K562 (cell line): ENCODE results near the gene NLGN3. TPM values are rescaled to one million over a fixed set of nuclear protein-coding genes. Genes with fewer than 3 reads are reported as not detected.

Source experiments
- ATAC-seq: fragments of 200-7000 bp; cut with Tn5 transposase; 3 replicates; pipeline ENCODE4 v1.9.1; 2020; ENCODE audit warnings: moderate library complexity
- BruUV-seq: library from RNA; stranded (reverse); fragments of 400-500 nt; replicated peaks from 2 replicates; lab custom pipeline; 2021; lab: Mats Ljungman, UMichigan
- CTCF ChIA-PET: fragments of 300-600 bp; formaldehyde crosslinking; extraction: SDS; loops from one replicate; lab custom pipeline; 2021; ENCODE audit warnings: low intra/inter-chr PET ratio; lab: Yijun Ruan, JAX
- POLR2A ChIA-PET: fragments of 300-600, 350-650 bp; sonication (Branson Sonifier 250); formaldehyde crosslinking; extraction: SDS; loops from one replicate; lab custom pipeline; 2021; ENCODE audit warnings: antibody characterized with exemption, inconsistent platforms; lab: Yijun Ruan, JAX
- DNase-seq, 4 experiments: peaks; one replicate each; pipeline versions ENCODE4 v3.0.0 to v3.0.0-alpha.2; 2011 to 2018; ENCODE audit warnings: low spot score in 3 of 4, mixed read lengths in 3 of 4; ENCODE audit errors: extremely low read depth in 1 of 4
- FAIRE-seq: peaks from 2 replicates; lab custom pipeline; 2011; peaks lifted over from hg19 to GRCh38; lab: Jason Lieb, UNC
- H2AFZ ChIP-seq: 2 replicates; pipeline ENCODE4 v1.6.0; 2011; ENCODE audit warnings: low read depth, low read length, control low read depth, inconsistent platforms
- H3K27ac ChIP-seq: fragments of 200-600 bp; 3 replicates; pipeline ENCODE4 v1.8.0; 2011; ENCODE audit warnings: low read depth, mild to moderate bottlenecking, control low read depth, inconsistent platforms, low read length, moderate library complexity, mixed read lengths; ENCODE audit errors: extremely low read depth
- H3K27me3 ChIP-seq, 2 experiments: fragments of 300-600 bp in 1 of 2; 2 replicates in 1 of 2; 3 replicates in 1 of 2; pipeline versions ENCODE4 v1.6.0 to v1.8.0; 2011; ENCODE audit warnings: inconsistent platforms in 2 of 2, low read length in 2 of 2, mild to moderate bottlenecking in 1 of 2, mixed read lengths in 1 of 2, moderate library complexity in 1 of 2; ENCODE audit not compliant: control insufficient read depth in 2 of 2, insufficient read depth in 2 of 2
- H3K36me3 ChIP-seq: fragments of 300-600 bp; 3 replicates; pipeline ENCODE4 v1.8.0; 2011; ENCODE audit warnings: mild to moderate bottlenecking, low read length, inconsistent platforms; ENCODE audit not compliant: control insufficient read depth, insufficient read depth
- H3K4me1 ChIP-seq, 2 experiments: fragments of 200-600 bp in 1 of 2; replicated peaks in 1 of 2; 2 replicates in 1 of 2; 3 replicates in 1 of 2; pipeline versions ENCODE4 v1.5.1 to v1.8.0; 2011; ENCODE audit warnings: inconsistent platforms in 2 of 2, low read length in 2 of 2, mild to moderate bottlenecking in 1 of 2, mixed read lengths in 1 of 2, moderate library complexity in 1 of 2; ENCODE audit not compliant: control insufficient read depth in 2 of 2, insufficient read depth in 2 of 2
- H3K4me2 ChIP-seq: 2 replicates; pipeline ENCODE4 v1.6.1; 2011; ENCODE audit warnings: low read length, control low read depth, inconsistent platforms, mixed read lengths; ENCODE audit not compliant: insufficient read depth
- H3K4me3 ChIP-seq: fragments of 200-600 bp; sonication (generic), shearing (Covaris generic); 2 replicates; pipeline ENCODE4 v1.5.1; 2016; ENCODE audit warnings: control low read depth, inconsistent platforms
- H3K79me2 ChIP-seq: fragments of 200-600 bp; 3 replicates; pipeline ENCODE4 v1.8.0; 2011; ENCODE audit warnings: low read length, inconsistent platforms; ENCODE audit not compliant: control insufficient read depth, insufficient read depth
- H3K9ac ChIP-seq, 2 experiments: 2 replicates each; pipeline versions ENCODE4 v1.6.0 to v1.6.1; 2011; ENCODE audit warnings: low read depth in 2 of 2, low read length in 2 of 2, control low read depth in 1 of 2, inconsistent platforms in 1 of 2, mild to moderate bottlenecking in 1 of 2, mixed read lengths in 1 of 2; ENCODE audit not compliant: insufficient read depth in 1 of 2
- H3K9me1 ChIP-seq: one replicate; pipeline ENCODE4 v1.6.0; 2011; ENCODE audit warnings: inconsistent platforms, mild to moderate bottlenecking, low read length, moderate library complexity; ENCODE audit not compliant: control insufficient read depth, insufficient read depth
- H3K9me3 ChIP-seq: replicated peaks from 2 replicates; pipeline ENCODE4 v1.5.1; 2011; ENCODE audit warnings: low read depth, low read length, inconsistent platforms; ENCODE audit not compliant: control insufficient read depth, insufficient read depth
- H4K20me1 ChIP-seq: replicated peaks from 2 replicates; pipeline ENCODE4 v1.6.1; 2011; ENCODE audit warnings: low read length, inconsistent platforms, mixed read lengths; ENCODE audit not compliant: control insufficient read depth, insufficient read depth
- GABPA ChIP-seq: fragments of 200-800 bp; sonication (Bioruptor generic); conservative IDR thresholded peaks from 2 replicates; pipeline ENCODE4 v1.6.1; 2016; ENCODE audit warnings: low read depth, missing genetic modification characterization, missing compliant biosample characterization
- GATAD2B ChIP-seq: fragments of 450-650 bp; IDR thresholded peaks from 2 replicates; pipeline ENCODE4 v1.6.1; 2017; ENCODE audit warnings: mild to moderate bottlenecking, borderline replicate concordance
- KLF6 ChIP-seq: fragments of 250-450 bp; sonication (Bioruptor Pico); IDR thresholded peaks from 2 replicates; pipeline ENCODE4 v1.4.0; 2020; ENCODE audit warnings: mild to moderate bottlenecking, moderate library complexity, borderline replicate concordance
- MNT ChIP-seq, 2 experiments: fragments of 450-650 bp; conservative IDR thresholded peaks; 2 replicates each; pipeline ENCODE4 v1.6.1; 2017; ENCODE audit warnings: mild to moderate bottlenecking in 2 of 2, moderate library complexity in 2 of 2
- MYNN ChIP-seq, 2 experiments: sonication (generic); formaldehyde crosslinking in 1 of 2; IDR thresholded peaks; 2 replicates each; pipeline versions ENCODE4 v1.5.0 to v1.6.1; 2016 to 2020; ENCODE audit warnings: antibody characterized with exemption in 1 of 2, missing genetic modification reagents in 1 of 2
- NR2C1 ChIP-seq, 2 experiments: fragments of 450-650 bp; IDR thresholded peaks; 2 replicates each; pipeline ENCODE4 v1.6.1; 2017; ENCODE audit warnings: mild to moderate bottlenecking in 2 of 2, antibody characterized with exemption in 1 of 2, inconsistent platforms in 1 of 2, missing compliant biosample characterization in 1 of 2, missing genetic modification characterization in 1 of 2
- NR2C2 ChIP-seq, 2 experiments: fragments of 200-800 bp in 1 of 2; sonication (Bioruptor generic) in 1 of 2; sonication (generic) in 1 of 2; formaldehyde crosslinking in 1 of 2; IDR thresholded peaks; 2 replicates each; pipeline versions ENCODE4 v1.6.1 to v1.8.0; 2016 to 2022; ENCODE audit warnings: mild to moderate bottlenecking in 1 of 2, missing compliant biosample characterization in 1 of 2, missing genetic modification characterization in 1 of 2, missing genetic modification reagents in 1 of 2
- PKNOX1 ChIP-seq: fragments of 450-650 bp; IDR thresholded peaks from 2 replicates; pipeline ENCODE4 v1.6.1; 2016
- PURB ChIP-seq: sonication (generic); formaldehyde crosslinking; IDR thresholded peaks from 2 replicates; pipeline ENCODE4 v1.9.0; 2021; ENCODE audit warnings: low read depth, mild to moderate bottlenecking, missing genetic modification reagents
- TSHZ1 ChIP-seq: fragments of 250-450 bp; sonication (Bioruptor Pico); IDR thresholded peaks from 2 replicates; pipeline ENCODE4 v1.4.0; 2020; ENCODE audit warnings: mild to moderate bottlenecking, moderate library complexity
- ZNF24 ChIP-seq: fragments of 450-650 bp; IDR thresholded peaks from 2 replicates; pipeline ENCODE4 v1.6.1; 2016
- ZNF449 ChIP-seq: fragments of 250-450 bp; sonication (Bioruptor Pico); IDR thresholded peaks from 2 replicates; pipeline ENCODE4 v1.8.0; 2022; ENCODE audit warnings: moderate library complexity, mild to moderate bottlenecking, inconsistent platforms
- ZNF583 ChIP-seq: fragments of 250-450 bp; sonication (Bioruptor Pico); IDR thresholded peaks from 2 replicates; pipeline ENCODE4 v1.4.0; 2020
- WGBS: fragments of 100-300 bp; shearing (Covaris generic); methylation state at CpG from one replicate; pipeline ENCODE4 v1.1.6; 2016; ENCODE audit warnings: low coverage, mixed read lengths; ENCODE audit not compliant: insufficient coverage; ENCODE audit errors: missing lambda C conversion rate; 5-methylcytosine and 5-hydroxymethylcytosine counted together
- in situ Hi-C: fragments of 300-500 bp; cut with MboI; formaldehyde crosslinking; loops from 4 replicates; pipeline ENCODE4 v1.15.0; 2018; ENCODE audit warnings: inconsistent platforms, mixed read lengths
- intact Hi-C: fragments of 100-400 bp; cut with micrococcal nuclease; formaldehyde crosslinking; loops from 2 replicates; pipeline ENCODE4 v1.14.2; 2022
- polyA plus RNA-seq, 8 experiments: library from polyadenylated mRNA; depleted of rRNA in 4 of 8; stranded (reverse) in 5 of 8; unstranded in 3 of 8; fragments of >200 nt; fragmentation: Nextera tagmentation in 2 of 8; fragmentation: Illumina TruSeq in 1 of 8; extraction: Ambion mirVana in 2 of 8; extraction: Trizol in 1 of 8; gene quantifications; 2 replicates each; pipeline versions ENCODE4 v1.2.1 to v1.2.3, GENCODE V29; 2011 to 2014; ENCODE audit warnings: inconsistent platforms in 1 of 8, missing spikeins in 1 of 8
- total RNA-seq, 7 experiments: library from RNA; depleted of rRNA in 6 of 7; stranded (reverse); fragments of >200 nt in 6 of 7; fragmentation: Illumina TruSeq in 2 of 7; extraction: Trizol in 2 of 7; gene quantifications; 2 replicates each; pipeline versions ENCODE4 v1.2.1 to v1.2.3, GENCODE V29; 2011 to 2021; ENCODE audit warnings: low replicate concordance in 1 of 7

The NLGN3 gene
- total and polyA plus RNA-seq, 9 of the 15 experiments (the other 6 are each of a cell fraction or from before 2014, with no cell fraction given): 0.03 to 0.86 (median 0.25) TPM

GRCh38 chrX:71107762-71108360, 36.8 kb upstream of the NLGN3 start:
- H3K27ac ChIP-seq: peak overlapping the region; percentile 58
- CTCF ChIA-PET: no interaction called here
- TSS peak; percentile 17 for BruUV-seq
- H3K27me3 ChIP-seq: no peaks in the 10 kb centered on the region
- H3K9me1 ChIP-seq: no peaks in the 10 kb centered on the region
- intact Hi-C loops (no loop called here), in situ Hi-C loops (no loop called here)
- peak overlapping the region; percentile 50 for H3K4me2 ChIP-seq
- DNase-seq (peak in 2 of 4 experiments; percentile 51 to 69), ATAC-seq (peak; percentile 36), FAIRE-seq (peak; percentile 80)
- H3K4me1 ChIP-seq: peaks cover 41 to 76% of the 10 kb centered on the region in 2 experiments
- POLR2A ChIA-PET: interaction anchor here (1.3 kb wide), 1 partner anchor 23 kb away, joined by 4 read pairs; no protein-coding TSS in a partner anchor
- 0% methylated on average over 3 of the region's 9 CpGs for WGBS
- H3K9ac ChIP-seq: peak overlapping the region; percentile 35 to 38; a peak in 3 of 4 replicates
- no peaks in the 10 kb centered on the region for H4K20me1 ChIP-seq
- peak overlapping the region; percentile 75 for H2AFZ ChIP-seq
- no peak overlapping the region for H3K4me3 ChIP-seq
- no peaks in the 10 kb centered on the region for H3K36me3 ChIP-seq
- H3K9me3 ChIP-seq: no peaks in the 10 kb centered on the region
- H3K79me2 ChIP-seq: peaks cover 24% of the 10 kb centered on the region; the same call in 2 of the 3 replicates
- TF ChIP-seq PURB (no peak), KLF6 (CRISPR knock-in tag) (no peak), ZNF583 (CRISPR knock-in tag) (no peak), GABPA (tag) (0 out of 2 replicates have a peak, but pooled peaks have one; percentile 18), NR2C1 (IDR thresholded peaks at IDR 0.05) (peak; percentile 84), NR2C1 (tag; IDR thresholded peaks at IDR 0.05) (peak; percentile 83), PKNOX1 (peak; percentile 27; the same call in 1 of the 2 replicates), ZNF24 (no peak), GATAD2B (no peak), MNT (conservative IDR thresholded peaks at IDR 0.05) (no peak), NR2C2 (CRISPR knock-in tag; IDR thresholded peaks at IDR 0.05) (no peak; the same call in 1 of the 2 replicates), NR2C2 (tag; IDR thresholded peaks at IDR 0.05) (peak; percentile 79), TSHZ1 (no peak), MYNN (IDR thresholded peaks at IDR 0.05) (no peak), MYNN (CRISPR knock-in tag; IDR thresholded peaks at IDR 0.05) (no peak), ZNF449 (no peak)
